HEK293 (cell line): ENCODE measurements around the gene CCDC24.

Source experiments
- KLF10 ChIP-seq: fragments of 450-650 bp; IDR thresholded peaks from 2 replicates; pipeline ENCODE4 v1.5.1; 2018; ENCODE audit warnings: missing biosample characterization, mild to moderate bottlenecking, missing genetic modification characterization
- TCF7L2 ChIP-seq: IDR thresholded peaks from 2 replicates; pipeline ENCODE4 v1.6.1; 2011; ENCODE audit warnings: low read depth, mild to moderate bottlenecking, inconsistent platforms, low read length, moderate library complexity, borderline replicate concordance
- ZNF157 ChIP-seq: fragments of 450-650 bp; formaldehyde crosslinking; IDR thresholded peaks from 2 replicates; pipeline ENCODE4 v1.5.1; 2016; ENCODE audit warnings: missing biosample characterization, missing genetic modification characterization
- ZNF223 ChIP-seq: fragments of 450-650 bp; formaldehyde crosslinking; IDR thresholded peaks from 2 replicates; pipeline ENCODE4 v1.5.1; 2016; ENCODE audit warnings: missing biosample characterization, missing genetic modification characterization
- ZNF248 ChIP-seq: fragments of 450-650 bp; formaldehyde crosslinking; IDR thresholded peaks from 2 replicates; pipeline ENCODE4 v1.5.1; 2017; ENCODE audit warnings: missing biosample characterization, missing genetic modification characterization
- ZNF433 ChIP-seq: fragments of 450-650 bp; formaldehyde crosslinking; IDR thresholded peaks from 2 replicates; pipeline ENCODE4 v1.5.1; 2016; ENCODE audit warnings: missing biosample characterization, missing genetic modification characterization, low read depth
- ZNF510 ChIP-seq: fragments of 450-650 bp; formaldehyde crosslinking; IDR thresholded peaks from 2 replicates; pipeline ENCODE4 v1.5.1; 2018; ENCODE audit warnings: mild to moderate bottlenecking, missing genetic modification characterization, missing biosample characterization; ENCODE audit not compliant: insufficient replicate concordance
- ZNF561 ChIP-seq: fragments of 450-650 bp; IDR thresholded peaks from 2 replicates; pipeline ENCODE4 v1.5.1; 2018; ENCODE audit warnings: missing biosample characterization, missing genetic modification characterization, borderline replicate concordance
- ZNF776 ChIP-seq: fragments of 450-650 bp; formaldehyde crosslinking; IDR thresholded peaks from 2 replicates; pipeline ENCODE4 v1.5.0; 2017; ENCODE audit warnings: missing biosample characterization, missing genetic modification characterization, borderline replicate concordance
- ZNF785 ChIP-seq: fragments of 450-650 bp; formaldehyde crosslinking; IDR thresholded peaks from 2 replicates; pipeline ENCODE4 v1.5.1; 2016; ENCODE audit warnings: missing biosample characterization, missing genetic modification characterization
- ZNF837 ChIP-seq: fragments of 450-650 bp; formaldehyde crosslinking; IDR thresholded peaks from 2 replicates; pipeline ENCODE4 v1.5.1; 2016; ENCODE audit warnings: missing biosample characterization, missing genetic modification characterization
- TF ChIP-seq, protein P1 (sequence below): fragments of 450-650 bp; formaldehyde crosslinking; IDR thresholded peaks from 2 replicates; pipeline ENCODE4 v1.5.1; 2016; ENCODE audit warnings: missing biosample characterization, missing genetic modification characterization
- TF ChIP-seq, protein P2 (sequence below): fragments of 450-650 bp; formaldehyde crosslinking; conservative IDR thresholded peaks from 2 replicates; pipeline ENCODE4 v1.5.1; 2016; ENCODE audit warnings: low read depth, missing biosample characterization, missing genetic modification characterization
- TF ChIP-seq, protein P3 (sequence below): fragments of 450-650 bp; formaldehyde crosslinking; IDR thresholded peaks from 2 replicates; pipeline ENCODE4 v1.5.1; 2016; ENCODE audit warnings: missing biosample characterization, missing genetic modification characterization
- TF ChIP-seq, protein P4 (sequence below): fragments of 450-650 bp; formaldehyde crosslinking; IDR thresholded peaks from 2 replicates; pipeline ENCODE4 v1.5.1; 2016; ENCODE audit warnings: missing biosample characterization, missing genetic modification characterization
- TF ChIP-seq, protein P5 (sequence below): fragments of 450-650 bp; formaldehyde crosslinking; IDR thresholded peaks from 2 replicates; pipeline ENCODE4 v1.5.1; 2016; ENCODE audit warnings: missing biosample characterization, missing genetic modification characterization, borderline replicate concordance
- TF ChIP-seq, protein P6 (sequence below): fragments of 450-650 bp; formaldehyde crosslinking; IDR thresholded peaks from 2 replicates; pipeline ENCODE4 v1.5.1; 2016; ENCODE audit warnings: missing biosample characterization, missing genetic modification characterization
- TF ChIP-seq, protein P7 (sequence below): fragments of 450-650 bp; formaldehyde crosslinking; IDR thresholded peaks from 2 replicates; pipeline ENCODE4 v1.5.1; 2017; ENCODE audit warnings: missing biosample characterization, missing genetic modification characterization

The CCDC24 gene

DNA sequence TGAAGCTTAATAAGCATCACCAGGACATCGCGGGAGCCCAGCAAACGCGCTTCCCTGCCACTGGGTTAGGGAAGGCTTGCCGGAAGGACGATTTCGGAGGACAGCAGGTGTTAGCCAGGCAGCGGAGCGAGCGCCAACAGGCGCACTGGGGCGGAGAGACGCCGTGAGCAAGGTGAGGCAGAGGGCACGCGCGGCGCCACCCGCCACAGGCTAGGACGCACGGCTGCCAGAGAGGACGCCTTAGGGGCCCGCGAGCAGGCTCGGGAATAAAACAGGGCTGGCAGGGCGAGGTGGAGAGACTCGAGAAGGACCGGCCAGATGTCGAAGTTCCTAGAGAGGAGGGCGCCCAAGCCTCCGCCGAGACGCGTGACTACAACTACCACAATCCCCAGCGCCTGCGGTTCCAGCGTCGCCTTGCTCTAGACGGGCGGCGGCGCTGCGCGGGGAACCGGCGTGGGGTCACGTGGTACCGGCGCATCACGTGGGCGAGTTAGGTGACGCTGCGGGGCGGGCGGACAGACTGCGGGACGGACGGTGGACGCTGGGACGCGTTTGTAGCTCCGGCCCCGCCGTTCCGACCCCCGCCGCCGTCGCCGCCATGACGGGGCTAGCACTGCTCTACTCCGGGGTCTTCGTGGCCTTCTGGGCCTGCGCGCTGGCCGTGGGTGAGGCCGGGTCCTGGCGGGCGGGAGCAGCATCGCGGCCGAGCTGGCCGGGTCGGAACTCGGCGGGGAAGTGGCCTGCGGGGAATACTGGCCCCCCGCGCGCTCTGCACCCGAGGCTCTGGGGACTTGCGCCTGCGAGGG lies 16.8 kb upstream of the CCDC24 start, which contains the start of gene ATP6V0B (continued):
- TF ChIP-seq, protein P1, sequence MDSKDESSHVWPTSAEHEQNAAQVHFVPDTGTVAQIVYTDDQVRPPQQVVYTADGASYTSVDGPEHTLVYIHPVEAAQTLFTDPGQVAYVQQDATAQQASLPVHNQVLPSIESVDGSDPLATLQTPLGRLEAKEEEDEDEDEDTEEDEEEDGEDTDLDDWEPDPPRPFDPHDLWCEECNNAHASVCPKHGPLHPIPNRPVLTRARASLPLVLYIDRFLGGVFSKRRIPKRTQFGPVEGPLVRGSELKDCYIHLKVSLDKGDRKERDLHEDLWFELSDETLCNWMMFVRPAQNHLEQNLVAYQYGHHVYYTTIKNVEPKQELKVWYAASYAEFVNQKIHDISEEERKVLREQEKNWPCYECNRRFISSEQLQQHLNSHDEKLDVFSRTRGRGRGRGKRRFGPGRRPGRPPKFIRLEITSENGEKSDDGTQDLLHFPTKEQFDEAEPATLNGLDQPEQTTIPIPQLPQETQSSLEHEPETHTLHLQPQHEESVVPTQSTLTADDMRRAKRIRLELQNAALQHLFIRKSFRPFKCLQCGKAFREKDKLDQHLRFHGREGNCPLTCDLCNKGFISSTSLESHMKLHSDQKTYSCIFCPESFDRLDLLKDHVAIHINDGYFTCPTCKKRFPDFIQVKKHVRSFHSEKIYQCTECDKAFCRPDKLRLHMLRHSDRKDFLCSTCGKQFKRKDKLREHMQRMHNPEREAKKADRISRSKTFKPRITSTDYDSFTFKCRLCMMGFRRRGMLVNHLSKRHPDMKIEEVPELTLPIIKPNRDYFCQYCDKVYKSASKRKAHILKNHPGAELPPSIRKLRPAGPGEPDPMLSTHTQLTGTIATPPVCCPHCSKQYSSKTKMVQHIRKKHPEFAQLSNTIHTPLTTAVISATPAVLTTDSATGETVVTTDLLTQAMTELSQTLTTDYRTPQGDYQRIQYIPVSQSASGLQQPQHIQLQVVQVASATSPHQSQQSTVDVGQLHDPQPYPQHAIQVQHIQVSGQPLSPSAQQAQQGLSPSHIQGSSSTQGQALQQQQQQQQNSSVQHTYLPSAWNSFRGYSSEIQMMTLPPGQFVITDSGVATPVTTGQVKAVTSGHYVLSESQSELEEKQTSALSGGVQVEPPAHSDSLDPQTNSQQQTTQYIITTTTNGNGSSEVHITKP (tag by site-specific recombination): no peak; the same call in 1 of the 2 replicates
- TF ChIP-seq, protein P2, sequence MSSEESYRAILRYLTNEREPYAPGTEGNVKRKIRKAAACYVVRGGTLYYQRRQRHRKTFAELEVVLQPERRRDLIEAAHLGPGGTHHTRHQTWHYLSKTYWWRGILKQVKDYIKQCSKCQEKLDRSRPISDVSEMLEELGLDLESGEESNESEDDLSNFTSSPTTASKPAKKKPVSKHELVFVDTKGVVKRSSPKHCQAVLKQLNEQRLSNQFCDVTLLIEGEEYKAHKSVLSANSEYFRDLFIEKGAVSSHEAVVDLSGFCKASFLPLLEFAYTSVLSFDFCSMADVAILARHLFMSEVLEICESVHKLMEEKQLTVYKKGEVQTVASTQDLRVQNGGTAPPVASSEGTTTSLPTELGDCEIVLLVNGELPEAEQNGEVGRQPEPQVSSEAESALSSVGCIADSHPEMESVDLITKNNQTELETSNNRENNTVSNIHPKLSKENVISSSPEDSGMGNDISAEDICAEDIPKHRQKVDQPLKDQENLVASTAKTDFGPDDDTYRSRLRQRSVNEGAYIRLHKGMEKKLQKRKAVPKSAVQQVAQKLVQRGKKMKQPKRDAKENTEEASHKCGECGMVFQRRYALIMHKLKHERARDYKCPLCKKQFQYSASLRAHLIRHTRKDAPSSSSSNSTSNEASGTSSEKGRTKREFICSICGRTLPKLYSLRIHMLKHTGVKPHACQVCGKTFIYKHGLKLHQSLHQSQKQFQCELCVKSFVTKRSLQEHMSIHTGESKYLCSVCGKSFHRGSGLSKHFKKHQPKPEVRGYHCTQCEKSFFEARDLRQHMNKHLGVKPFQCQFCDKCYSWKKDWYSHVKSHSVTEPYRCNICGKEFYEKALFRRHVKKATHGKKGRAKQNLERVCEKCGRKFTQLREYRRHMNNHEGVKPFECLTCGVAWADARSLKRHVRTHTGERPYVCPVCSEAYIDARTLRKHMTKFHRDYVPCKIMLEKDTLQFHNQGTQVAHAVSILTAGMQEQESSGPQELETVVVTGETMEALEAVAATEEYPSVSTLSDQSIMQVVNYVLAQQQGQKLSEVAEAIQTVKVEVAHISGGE: peak; percentile 91
- no peak for TF ChIP-seq ZNF433 (tag by site-specific recombination)
- no peak for TF ChIP-seq ZNF223 (tag by site-specific recombination)
- no peak for TF ChIP-seq TCF7L2
- TF ChIP-seq ZNF510: no peak
- TF ChIP-seq, protein P3, sequence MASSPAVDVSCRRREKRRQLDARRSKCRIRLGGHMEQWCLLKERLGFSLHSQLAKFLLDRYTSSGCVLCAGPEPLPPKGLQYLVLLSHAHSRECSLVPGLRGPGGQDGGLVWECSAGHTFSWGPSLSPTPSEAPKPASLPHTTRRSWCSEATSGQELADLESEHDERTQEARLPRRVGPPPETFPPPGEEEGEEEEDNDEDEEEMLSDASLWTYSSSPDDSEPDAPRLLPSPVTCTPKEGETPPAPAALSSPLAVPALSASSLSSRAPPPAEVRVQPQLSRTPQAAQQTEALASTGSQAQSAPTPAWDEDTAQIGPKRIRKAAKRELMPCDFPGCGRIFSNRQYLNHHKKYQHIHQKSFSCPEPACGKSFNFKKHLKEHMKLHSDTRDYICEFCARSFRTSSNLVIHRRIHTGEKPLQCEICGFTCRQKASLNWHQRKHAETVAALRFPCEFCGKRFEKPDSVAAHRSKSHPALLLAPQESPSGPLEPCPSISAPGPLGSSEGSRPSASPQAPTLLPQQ (tag by site-specific recombination): peak; percentile 46; the same call in 1 of the 2 replicates
- TF ChIP-seq, protein P4, sequence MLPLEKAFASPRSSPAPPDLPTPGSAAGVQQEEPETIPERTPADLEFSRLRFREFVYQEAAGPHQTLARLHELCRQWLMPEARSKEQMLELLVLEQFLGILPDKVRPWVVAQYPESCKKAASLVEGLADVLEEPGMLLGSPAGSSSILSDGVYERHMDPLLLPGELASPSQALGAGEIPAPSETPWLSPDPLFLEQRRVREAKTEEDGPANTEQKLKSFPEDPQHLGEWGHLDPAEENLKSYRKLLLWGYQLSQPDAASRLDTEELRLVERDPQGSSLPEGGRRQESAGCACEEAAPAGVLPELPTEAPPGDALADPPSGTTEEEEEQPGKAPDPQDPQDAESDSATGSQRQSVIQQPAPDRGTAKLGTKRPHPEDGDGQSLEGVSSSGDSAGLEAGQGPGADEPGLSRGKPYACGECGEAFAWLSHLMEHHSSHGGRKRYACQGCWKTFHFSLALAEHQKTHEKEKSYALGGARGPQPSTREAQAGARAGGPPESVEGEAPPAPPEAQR (tag by site-specific recombination): no peak
- TF ChIP-seq ZNF248 (tag by site-specific recombination): no peak
- TF ChIP-seq KLF10: peak; percentile 51; the same call in 1 of the 2 replicates
- TF ChIP-seq ZNF561 (tag by site-specific recombination): peak; percentile 62
- TF ChIP-seq, protein P5, sequence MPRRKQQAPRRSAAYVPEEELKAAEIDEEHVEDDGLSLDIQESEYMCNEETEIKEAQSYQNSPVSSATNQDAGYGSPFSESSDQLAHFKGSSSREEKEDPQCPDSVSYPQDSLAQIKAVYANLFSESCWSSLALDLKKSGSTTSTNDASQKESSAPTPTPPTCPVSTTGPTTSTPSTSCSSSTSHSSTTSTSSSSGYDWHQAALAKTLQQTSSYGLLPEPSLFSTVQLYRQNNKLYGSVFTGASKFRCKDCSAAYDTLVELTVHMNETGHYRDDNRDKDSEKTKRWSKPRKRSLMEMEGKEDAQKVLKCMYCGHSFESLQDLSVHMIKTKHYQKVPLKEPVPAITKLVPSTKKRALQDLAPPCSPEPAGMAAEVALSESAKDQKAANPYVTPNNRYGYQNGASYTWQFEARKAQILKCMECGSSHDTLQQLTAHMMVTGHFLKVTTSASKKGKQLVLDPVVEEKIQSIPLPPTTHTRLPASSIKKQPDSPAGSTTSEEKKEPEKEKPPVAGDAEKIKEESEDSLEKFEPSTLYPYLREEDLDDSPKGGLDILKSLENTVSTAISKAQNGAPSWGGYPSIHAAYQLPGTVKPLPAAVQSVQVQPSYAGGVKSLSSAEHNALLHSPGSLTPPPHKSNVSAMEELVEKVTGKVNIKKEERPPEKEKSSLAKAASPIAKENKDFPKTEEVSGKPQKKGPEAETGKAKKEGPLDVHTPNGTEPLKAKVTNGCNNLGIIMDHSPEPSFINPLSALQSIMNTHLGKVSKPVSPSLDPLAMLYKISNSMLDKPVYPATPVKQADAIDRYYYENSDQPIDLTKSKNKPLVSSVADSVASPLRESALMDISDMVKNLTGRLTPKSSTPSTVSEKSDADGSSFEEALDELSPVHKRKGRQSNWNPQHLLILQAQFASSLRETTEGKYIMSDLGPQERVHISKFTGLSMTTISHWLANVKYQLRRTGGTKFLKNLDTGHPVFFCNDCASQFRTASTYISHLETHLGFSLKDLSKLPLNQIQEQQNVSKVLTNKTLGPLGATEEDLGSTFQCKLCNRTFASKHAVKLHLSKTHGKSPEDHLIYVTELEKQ (tag by site-specific recombination): no peak
- no peak for TF ChIP-seq ZNF776 (tag by site-specific recombination)
- TF ChIP-seq, protein P6, sequence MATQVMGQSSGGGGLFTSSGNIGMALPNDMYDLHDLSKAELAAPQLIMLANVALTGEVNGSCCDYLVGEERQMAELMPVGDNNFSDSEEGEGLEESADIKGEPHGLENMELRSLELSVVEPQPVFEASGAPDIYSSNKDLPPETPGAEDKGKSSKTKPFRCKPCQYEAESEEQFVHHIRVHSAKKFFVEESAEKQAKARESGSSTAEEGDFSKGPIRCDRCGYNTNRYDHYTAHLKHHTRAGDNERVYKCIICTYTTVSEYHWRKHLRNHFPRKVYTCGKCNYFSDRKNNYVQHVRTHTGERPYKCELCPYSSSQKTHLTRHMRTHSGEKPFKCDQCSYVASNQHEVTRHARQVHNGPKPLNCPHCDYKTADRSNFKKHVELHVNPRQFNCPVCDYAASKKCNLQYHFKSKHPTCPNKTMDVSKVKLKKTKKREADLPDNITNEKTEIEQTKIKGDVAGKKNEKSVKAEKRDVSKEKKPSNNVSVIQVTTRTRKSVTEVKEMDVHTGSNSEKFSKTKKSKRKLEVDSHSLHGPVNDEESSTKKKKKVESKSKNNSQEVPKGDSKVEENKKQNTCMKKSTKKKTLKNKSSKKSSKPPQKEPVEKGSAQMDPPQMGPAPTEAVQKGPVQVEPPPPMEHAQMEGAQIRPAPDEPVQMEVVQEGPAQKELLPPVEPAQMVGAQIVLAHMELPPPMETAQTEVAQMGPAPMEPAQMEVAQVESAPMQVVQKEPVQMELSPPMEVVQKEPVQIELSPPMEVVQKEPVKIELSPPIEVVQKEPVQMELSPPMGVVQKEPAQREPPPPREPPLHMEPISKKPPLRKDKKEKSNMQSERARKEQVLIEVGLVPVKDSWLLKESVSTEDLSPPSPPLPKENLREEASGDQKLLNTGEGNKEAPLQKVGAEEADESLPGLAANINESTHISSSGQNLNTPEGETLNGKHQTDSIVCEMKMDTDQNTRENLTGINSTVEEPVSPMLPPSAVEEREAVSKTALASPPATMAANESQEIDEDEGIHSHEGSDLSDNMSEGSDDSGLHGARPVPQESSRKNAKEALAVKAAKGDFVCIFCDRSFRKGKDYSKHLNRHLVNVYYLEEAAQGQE: peak; percentile 27; the same call in 1 of the 2 replicates
- TF ChIP-seq, protein P7, sequence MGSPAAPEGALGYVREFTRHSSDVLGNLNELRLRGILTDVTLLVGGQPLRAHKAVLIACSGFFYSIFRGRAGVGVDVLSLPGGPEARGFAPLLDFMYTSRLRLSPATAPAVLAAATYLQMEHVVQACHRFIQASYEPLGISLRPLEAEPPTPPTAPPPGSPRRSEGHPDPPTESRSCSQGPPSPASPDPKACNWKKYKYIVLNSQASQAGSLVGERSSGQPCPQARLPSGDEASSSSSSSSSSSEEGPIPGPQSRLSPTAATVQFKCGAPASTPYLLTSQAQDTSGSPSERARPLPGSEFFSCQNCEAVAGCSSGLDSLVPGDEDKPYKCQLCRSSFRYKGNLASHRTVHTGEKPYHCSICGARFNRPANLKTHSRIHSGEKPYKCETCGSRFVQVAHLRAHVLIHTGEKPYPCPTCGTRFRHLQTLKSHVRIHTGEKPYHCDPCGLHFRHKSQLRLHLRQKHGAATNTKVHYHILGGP: peak; percentile 53; the same call in 1 of the 2 replicates
- TF ChIP-seq ZNF157 (tag by site-specific recombination): no peak
- TF ChIP-seq ZNF837 (tag by site-specific recombination): no peak
- no peak for TF ChIP-seq ZNF785 (tag by site-specific recombination)
